Esophagus squamous epithelium (tissue), 4 donors: Measurements from ENCODE around the gene ZBED4.

Experiments used
- POLR2A ChIP-seq, 4 donors: fragments of 450-650 bp; IDR thresholded peaks; one replicate each; pipeline ENCODE4 v1.6.1; 2017; ENCODE audit warnings: antibody characterized with exemption in 4 of 4, mild to moderate bottlenecking in 4 of 4, moderate library complexity in 3 of 4
- TF ChIP-seq, protein P1 (sequence below), 6 experiments: fragments of 450-650 bp in 4 of 6; fragments of 200-600 bp in 2 of 6; sonication (generic) in 2 of 6; IDR thresholded peaks; one replicate each; pipeline ENCODE4 v1.5.1; 2016 to 2019; ENCODE audit warnings: antibody characterized with exemption in 6 of 6, mild to moderate bottlenecking in 4 of 6, moderate library complexity in 4 of 6

- TF ChIP-seq, protein P1, sequence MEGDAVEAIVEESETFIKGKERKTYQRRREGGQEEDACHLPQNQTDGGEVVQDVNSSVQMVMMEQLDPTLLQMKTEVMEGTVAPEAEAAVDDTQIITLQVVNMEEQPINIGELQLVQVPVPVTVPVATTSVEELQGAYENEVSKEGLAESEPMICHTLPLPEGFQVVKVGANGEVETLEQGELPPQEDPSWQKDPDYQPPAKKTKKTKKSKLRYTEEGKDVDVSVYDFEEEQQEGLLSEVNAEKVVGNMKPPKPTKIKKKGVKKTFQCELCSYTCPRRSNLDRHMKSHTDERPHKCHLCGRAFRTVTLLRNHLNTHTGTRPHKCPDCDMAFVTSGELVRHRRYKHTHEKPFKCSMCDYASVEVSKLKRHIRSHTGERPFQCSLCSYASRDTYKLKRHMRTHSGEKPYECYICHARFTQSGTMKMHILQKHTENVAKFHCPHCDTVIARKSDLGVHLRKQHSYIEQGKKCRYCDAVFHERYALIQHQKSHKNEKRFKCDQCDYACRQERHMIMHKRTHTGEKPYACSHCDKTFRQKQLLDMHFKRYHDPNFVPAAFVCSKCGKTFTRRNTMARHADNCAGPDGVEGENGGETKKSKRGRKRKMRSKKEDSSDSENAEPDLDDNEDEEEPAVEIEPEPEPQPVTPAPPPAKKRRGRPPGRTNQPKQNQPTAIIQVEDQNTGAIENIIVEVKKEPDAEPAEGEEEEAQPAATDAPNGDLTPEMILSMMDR (IDR thresholded peaks at IDR 0.05), result no peak
- TF ChIP-seq POLR2A (IDR thresholded peaks at IDR 0.05), result peak in 1 of 4 donors; percentile 15
These were observed 14.6 kb upstream of the ZBED4 start for GRCh38 chr22:49838771-49839717.
